PC-3 (cell line): ENCODE data around the gene RAB12. TPM values are rescaled to one million over a fixed set of nuclear protein-coding genes. Genes with fewer than 3 reads are reported as not detected.

ENCODE experiments used
- ATAC-seq: fragments of 200-7000 bp; cut with Tn5 transposase; 2 replicates; pipeline ENCODE4 v1.9.1; 2020; ENCODE audit warnings: mild to moderate bottlenecking, moderate library complexity
- BruUV-seq: library from RNA; stranded (reverse); fragments of 400-500 nt; replicated peaks from 2 replicates; lab custom pipeline; 2021; lab: Mats Ljungman, UMichigan
- CTCF ChIA-PET: fragments of 300-600 bp; sonication (Branson Sonifier 250); formaldehyde crosslinking; loops from one replicate; lab custom pipeline; 2022; ENCODE audit warnings: antibody characterized with exemption; lab: Charles Lee
- POLR2A ChIA-PET: fragments of 300-600 bp; sonication (Branson Sonifier 250); formaldehyde crosslinking; loops from one replicate; lab custom pipeline; 2022; ENCODE audit warnings: antibody characterized with exemption; ENCODE audit not compliant: unreplicated experiment; lab: Charles Lee
- DNase-seq: peaks from one replicate; pipeline ENCODE4 v3.0.0-alpha.2; 2015
- H2AFZ ChIP-seq: fragments of 300-600 bp; sonication (generic); 2 replicates; pipeline ENCODE4 v1.6.0; 2016; ENCODE audit warnings: antibody characterized with exemption, low read length
- H3F3A ChIP-seq: fragments of 300-600 bp; sonication (generic); one replicate; pipeline ENCODE4 v1.6.0; 2017; ENCODE audit warnings: antibody characterized with exemption, low read length, control low read depth, mild to moderate bottlenecking; ENCODE audit not compliant: unreplicated experiment
- H3K27ac ChIP-seq: fragments of 300-600 bp; sonication (generic); 2 replicates; pipeline ENCODE4 v1.5.1; 2016; ENCODE audit warnings: mild to moderate bottlenecking, low read length
- H3K27me3 ChIP-seq: fragments of 300-600 bp; sonication (generic); 2 replicates; pipeline ENCODE4 v1.6.1; 2016; ENCODE audit warnings: low read length, mixed read lengths
- H3K36me3 ChIP-seq: fragments of 300-600 bp; sonication (generic); 2 replicates; pipeline ENCODE4 v1.6.1; 2016; ENCODE audit warnings: low read depth, mixed run types, low read length, mixed read lengths
- H3K4me1 ChIP-seq: fragments of 300-600 bp; sonication (generic); 2 replicates; pipeline ENCODE4 v1.5.1; 2016; ENCODE audit warnings: low read length; ENCODE audit not compliant: insufficient read depth
- H3K4me2 ChIP-seq: fragments of 300-600 bp; sonication (generic); 2 replicates; pipeline ENCODE4 v1.6.0; 2016; ENCODE audit warnings: low read length
- H3K4me3 ChIP-seq: fragments of 300-600 bp; sonication (generic); 2 replicates; pipeline ENCODE4 v1.5.1; 2016; ENCODE audit warnings: mild to moderate bottlenecking, low read length, mixed read lengths
- H3K79me2 ChIP-seq: fragments of 300-600 bp; sonication (generic); 2 replicates; pipeline ENCODE4 v1.6.1; 2017; ENCODE audit warnings: low read length, mixed read lengths
- H3K9ac ChIP-seq: fragments of 300-600 bp; sonication (generic); 2 replicates; pipeline ENCODE4 v1.6.0; 2016; ENCODE audit warnings: mild to moderate bottlenecking, low read length
- H3K9me2 ChIP-seq: fragments of 300-600 bp; sonication (generic); replicated peaks from 2 replicates; pipeline ENCODE4 v1.6.1; 2016; ENCODE audit warnings: mixed run types, low read length, mixed read lengths
- H3K9me3 ChIP-seq: fragments of 300-600 bp; sonication (generic); 2 replicates; pipeline ENCODE4 v1.6.1; 2016; ENCODE audit warnings: low read length, mixed read lengths
- H4K20me1 ChIP-seq: fragments of 300-600 bp; sonication (generic); 2 replicates; pipeline ENCODE4 v1.6.1; 2016; ENCODE audit warnings: low read length, mixed read lengths
- EZH2 ChIP-seq: fragments of 300-600 bp; sonication (generic); IDR thresholded peaks from one replicate; pipeline ENCODE4 v1.6.1; 2017; ENCODE audit warnings: antibody characterized with exemption, mild to moderate bottlenecking, low read length; ENCODE audit not compliant: unreplicated experiment
- EZH2phosphoT487 ChIP-seq: fragments of 300-600 bp; sonication (generic); IDR thresholded peaks from 2 replicates; pipeline ENCODE4 v1.6.1; 2018; ENCODE audit warnings: mild to moderate bottlenecking, antibody characterized with exemption, low read length, borderline replicate concordance
- intact Hi-C: fragments of 100-400 bp; cut with micrococcal nuclease; formaldehyde crosslinking; loops from 2 replicates; pipeline ENCODE4 v1.9.0; 2023
- total RNA-seq: library from RNA; depleted of rRNA; stranded (reverse); fragments of >200 nt; gene quantifications from 2 replicates; pipeline ENCODE4 v1.2.3, GENCODE V29; 2014
- TF ChIP-seq, protein P1 (sequence below): fragments of 300-600 bp; sonication (generic); conservative IDR thresholded peaks from 2 replicates; pipeline ENCODE4 v1.5.1; 2017; ENCODE audit warnings: antibody characterized with exemption, low read depth, mild to moderate bottlenecking, low read length

Gene RAB12
- total RNA-seq, 1 experiment from 2014 or later: 50.9 TPM

DNA sequence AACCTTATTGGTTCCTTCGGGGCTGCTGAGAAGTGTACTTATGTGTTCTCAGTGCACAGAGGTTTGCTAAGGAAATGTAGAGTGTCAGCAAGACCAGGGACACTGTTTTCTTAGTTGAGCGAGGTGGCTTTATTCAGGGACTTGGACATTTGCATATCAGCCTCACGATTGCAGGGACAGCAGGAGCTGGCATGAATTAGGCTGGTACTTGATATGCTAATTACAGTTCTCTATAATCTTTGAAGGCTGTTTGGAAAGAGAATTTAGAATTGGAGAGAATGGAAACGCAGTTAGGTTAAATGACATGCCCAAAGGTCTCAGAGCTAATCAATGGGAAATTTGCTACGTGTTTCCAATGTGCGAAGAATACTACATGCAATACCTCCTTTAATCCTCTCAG lies 77.4 kb downstream of the RAB12 start:
- POLR2A ChIA-PET: no interaction called here
- TF ChIP-seq, protein P1, sequence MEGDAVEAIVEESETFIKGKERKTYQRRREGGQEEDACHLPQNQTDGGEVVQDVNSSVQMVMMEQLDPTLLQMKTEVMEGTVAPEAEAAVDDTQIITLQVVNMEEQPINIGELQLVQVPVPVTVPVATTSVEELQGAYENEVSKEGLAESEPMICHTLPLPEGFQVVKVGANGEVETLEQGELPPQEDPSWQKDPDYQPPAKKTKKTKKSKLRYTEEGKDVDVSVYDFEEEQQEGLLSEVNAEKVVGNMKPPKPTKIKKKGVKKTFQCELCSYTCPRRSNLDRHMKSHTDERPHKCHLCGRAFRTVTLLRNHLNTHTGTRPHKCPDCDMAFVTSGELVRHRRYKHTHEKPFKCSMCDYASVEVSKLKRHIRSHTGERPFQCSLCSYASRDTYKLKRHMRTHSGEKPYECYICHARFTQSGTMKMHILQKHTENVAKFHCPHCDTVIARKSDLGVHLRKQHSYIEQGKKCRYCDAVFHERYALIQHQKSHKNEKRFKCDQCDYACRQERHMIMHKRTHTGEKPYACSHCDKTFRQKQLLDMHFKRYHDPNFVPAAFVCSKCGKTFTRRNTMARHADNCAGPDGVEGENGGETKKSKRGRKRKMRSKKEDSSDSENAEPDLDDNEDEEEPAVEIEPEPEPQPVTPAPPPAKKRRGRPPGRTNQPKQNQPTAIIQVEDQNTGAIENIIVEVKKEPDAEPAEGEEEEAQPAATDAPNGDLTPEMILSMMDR: no peak
- TF ChIP-seq EZH2 (no peak), EZH2phosphoT487 (no peak)
- no peak overlapping the region for H3K27ac ChIP-seq
- no peaks in the 10 kb centered on the region for H3K79me2 ChIP-seq
- BruUV-seq: no TSS peak
- H4K20me1 ChIP-seq: no peaks in the 10 kb centered on the region
- no peaks in the 10 kb centered on the region for H3K9me2 ChIP-seq
- no peak overlapping the region for H3K4me2 ChIP-seq
- H3F3A ChIP-seq: no peaks in the 10 kb centered on the region
- H3K9me3 ChIP-seq: no peaks in the 10 kb centered on the region
- intact Hi-C loops: no loop called here
- H3K4me3 ChIP-seq: no peak overlapping the region
- DNase-seq (no peak), ATAC-seq (no peak)
- CTCF ChIA-PET: no interaction called here
- no peak overlapping the region for H2AFZ ChIP-seq
- 0 out of 2 replicates have a peak, but pooled peaks cover 5% of the 10 kb centered on the region for H3K4me1 ChIP-seq
- no peak overlapping the region for H3K9ac ChIP-seq
- no peaks in the 10 kb centered on the region for H3K36me3 ChIP-seq
- H3K27me3 ChIP-seq: no peaks in the 10 kb centered on the region

DNA sequence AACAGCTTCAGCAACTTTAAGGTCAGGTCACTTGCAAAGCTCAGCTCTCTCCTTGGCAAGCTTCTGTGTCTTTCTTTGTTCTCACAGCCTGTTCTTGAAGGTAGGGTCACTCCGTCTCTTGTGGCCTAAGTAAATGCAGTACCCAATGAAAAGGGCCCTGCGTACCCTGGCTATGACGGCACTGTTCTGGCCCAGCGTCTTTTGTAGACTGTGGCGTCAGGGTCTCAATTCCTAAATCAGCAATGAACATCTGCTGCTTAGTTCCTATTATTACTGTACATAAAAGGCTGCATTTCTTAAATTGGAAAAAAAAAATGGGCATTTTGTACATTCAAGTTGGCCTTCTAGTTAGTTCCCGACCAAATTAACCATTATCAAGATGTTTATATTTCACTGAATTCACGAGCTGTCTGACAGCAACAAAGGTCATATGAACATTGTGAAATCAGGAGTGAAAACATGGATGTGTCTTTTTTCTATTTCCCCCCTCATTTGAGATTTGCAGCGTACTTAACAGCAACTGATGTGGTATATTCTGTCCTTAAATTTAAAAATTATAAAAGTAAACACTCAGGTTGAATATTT lies 79.1 kb downstream of the RAB12 start:
- no TSS peak for BruUV-seq
- Histone ChIP-seq H3K4me3 (no peak overlapping the region), H4K20me1 (no peaks in the 10 kb centered on the region), H3K27ac (no peak overlapping the region), H3K36me3 (no peaks in the 10 kb centered on the region), H3K9ac (no peak overlapping the region), H3K27me3 (no peaks in the 10 kb centered on the region), H3K4me2 (no peak overlapping the region), H3K9me2 (no peaks in the 10 kb centered on the region), H2AFZ (no peak overlapping the region), H3K9me3 (no peaks in the 10 kb centered on the region), H3K79me2 (no peaks in the 10 kb centered on the region), H3F3A (no peaks in the 10 kb centered on the region), H3K4me1 (0 out of 2 replicates have a peak, but pooled peaks cover 5% of the 10 kb centered on the region)
- intact Hi-C loops: no loop called here
- POLR2A ChIA-PET: no interaction called here
- TF ChIP-seq EZH2 (no peak), EZH2phosphoT487 (no peak)
- TF ChIP-seq, protein P1: no peak
- ATAC-seq (no peak), DNase-seq (no peak)
- CTCF ChIA-PET: no interaction called here

DNA sequence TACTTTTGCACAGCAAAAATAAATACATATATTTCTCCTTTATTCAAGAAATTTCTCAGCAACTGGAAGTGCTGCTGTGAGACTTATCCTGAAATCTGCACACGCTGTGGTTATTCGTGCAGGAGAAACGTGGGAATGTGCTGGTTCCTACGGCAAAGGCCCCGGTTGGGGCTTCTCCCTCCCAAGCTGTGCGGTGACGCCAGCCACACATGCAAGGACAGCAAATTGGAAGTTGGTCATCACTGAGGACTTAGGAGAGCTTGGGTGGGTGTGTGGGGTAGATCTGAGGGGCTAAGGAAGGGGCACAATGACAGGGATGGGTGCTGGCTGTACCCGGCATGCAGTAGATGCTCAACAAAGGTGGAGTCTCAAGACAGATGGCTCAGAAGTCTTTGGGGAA lies 79.6 kb downstream of the RAB12 start:
- TF ChIP-seq, protein P1: no peak
- no peak for TF ChIP-seq EZH2
- no peak for TF ChIP-seq EZH2phosphoT487
- Histone ChIP-seq H3K9ac (no peak overlapping the region), H3K79me2 (no peaks in the 10 kb centered on the region), H3K4me2 (no peak overlapping the region), H3K4me3 (no peak overlapping the region), H3K4me1 (0 out of 2 replicates have a peak, but pooled peaks cover 5% of the 10 kb centered on the region), H3K9me3 (no peaks in the 10 kb centered on the region), H4K20me1 (no peaks in the 10 kb centered on the region), H3K36me3 (no peaks in the 10 kb centered on the region), H3K9me2 (no peaks in the 10 kb centered on the region), H3K27ac (no peak overlapping the region), H3F3A (no peaks in the 10 kb centered on the region), H2AFZ (no peak overlapping the region), H3K27me3 (no peaks in the 10 kb centered on the region)
- no TSS peak for BruUV-seq
- CTCF ChIA-PET: no interaction called here
- intact Hi-C loops: no loop called here
- no peak for ATAC-seq
- POLR2A ChIA-PET: no interaction called here
- no peak for DNase-seq
